H1 (cell line): Measurements from ENCODE around the gene ARID1B.

Source experiments
- JUND ChIP-seq: IDR thresholded peaks from 2 replicates; pipeline ENCODE4 v1.6.1; 2011; ENCODE audit warnings: mild to moderate bottlenecking, improper control_type of control experiment, low read length
- NRF1 ChIP-seq: IDR thresholded peaks from 2 replicates; pipeline ENCODE4 v1.6.1; 2011; ENCODE audit warnings: mild to moderate bottlenecking, low read depth, low read length, improper control_type of control experiment
- PHF8 ChIP-seq: fragments of 200-600 bp; sonication (generic); conservative IDR thresholded peaks from 2 replicates; pipeline ENCODE4 v1.7.1; 2012; ENCODE audit warnings: low read depth, mild to moderate bottlenecking, inconsistent platforms, low read length, moderate library complexity
- POLR2A ChIP-seq, 2 experiments: IDR thresholded peaks; 1 replicate in 1 of 2; 2 replicates in 1 of 2; pipeline ENCODE4 v1.6.1; 2011; ENCODE audit warnings: low read depth in 2 of 2, low read length in 2 of 2, mild to moderate bottlenecking in 2 of 2; ENCODE audit errors: control extremely low read depth in 1 of 2
- POLR2AphosphoS5 ChIP-seq: IDR thresholded peaks from 2 replicates; pipeline ENCODE4 v1.6.1; 2011; ENCODE audit warnings: low read depth, low read length
- SP1 ChIP-seq: IDR thresholded peaks from 2 replicates; pipeline ENCODE4 v1.6.1; 2011; ENCODE audit warnings: low read depth, low read length
- TAF1 ChIP-seq: IDR thresholded peaks from 2 replicates; pipeline ENCODE4 v1.6.1; 2011; ENCODE audit warnings: mild to moderate bottlenecking, low read depth, low read length
- YY1 ChIP-seq: IDR thresholded peaks from 2 replicates; pipeline ENCODE4 v1.6.1; 2011; ENCODE audit warnings: low read depth, mild to moderate bottlenecking, low read length
- TF ChIP-seq, protein P1 (sequence below), 3 experiments: IDR thresholded peaks; 1 replicate in 2 of 3; 2 replicates in 1 of 3; pipeline versions ENCODE4 v1.5.1 to v1.6.1; 2011; ENCODE audit warnings: low read length in 3 of 3, mild to moderate bottlenecking in 3 of 3, inconsistent platforms in 2 of 3, low read depth in 1 of 3, moderate library complexity in 1 of 3; ENCODE audit not compliant: insufficient read depth in 1 of 3; ENCODE audit errors: control extremely low read depth in 1 of 3
- TF ChIP-seq, protein P2 (sequence below): IDR thresholded peaks from 2 replicates; pipeline ENCODE4 v1.6.1; 2011; ENCODE audit warnings: low read length, improper control_type of control experiment

DNA sequence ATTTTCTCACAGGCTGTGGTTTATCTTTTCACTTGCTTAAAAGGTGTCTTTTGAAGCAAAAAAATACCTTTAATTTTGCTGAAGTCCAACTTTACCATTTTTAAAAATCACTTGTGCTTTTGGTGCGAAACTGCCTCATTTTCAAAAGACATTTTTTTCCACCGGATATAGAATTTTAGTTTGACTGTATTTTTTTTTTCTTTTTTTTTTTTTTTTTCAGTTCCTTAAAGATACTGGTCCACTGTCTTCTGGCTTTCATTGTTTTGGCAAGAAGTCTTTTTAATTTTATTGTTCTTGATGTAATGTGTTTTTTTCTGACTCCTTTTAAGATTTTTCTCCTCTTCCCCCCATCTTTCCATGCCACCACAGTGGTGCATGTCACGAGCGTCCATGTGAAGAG is 198.2 kb downstream of the ARID1B start:
- no peak for TF ChIP-seq SP1
- TF ChIP-seq POLR2A (IDR thresholded peaks at IDR 0.05; ENCODE audit: control extremely low read depth in 1 of 2, low read depth in 2 of 2, low read length in 2 of 2) = no peak
- no peak for TF ChIP-seq POLR2AphosphoS5
- no peak for TF ChIP-seq PHF8
- TF ChIP-seq, protein P1, sequence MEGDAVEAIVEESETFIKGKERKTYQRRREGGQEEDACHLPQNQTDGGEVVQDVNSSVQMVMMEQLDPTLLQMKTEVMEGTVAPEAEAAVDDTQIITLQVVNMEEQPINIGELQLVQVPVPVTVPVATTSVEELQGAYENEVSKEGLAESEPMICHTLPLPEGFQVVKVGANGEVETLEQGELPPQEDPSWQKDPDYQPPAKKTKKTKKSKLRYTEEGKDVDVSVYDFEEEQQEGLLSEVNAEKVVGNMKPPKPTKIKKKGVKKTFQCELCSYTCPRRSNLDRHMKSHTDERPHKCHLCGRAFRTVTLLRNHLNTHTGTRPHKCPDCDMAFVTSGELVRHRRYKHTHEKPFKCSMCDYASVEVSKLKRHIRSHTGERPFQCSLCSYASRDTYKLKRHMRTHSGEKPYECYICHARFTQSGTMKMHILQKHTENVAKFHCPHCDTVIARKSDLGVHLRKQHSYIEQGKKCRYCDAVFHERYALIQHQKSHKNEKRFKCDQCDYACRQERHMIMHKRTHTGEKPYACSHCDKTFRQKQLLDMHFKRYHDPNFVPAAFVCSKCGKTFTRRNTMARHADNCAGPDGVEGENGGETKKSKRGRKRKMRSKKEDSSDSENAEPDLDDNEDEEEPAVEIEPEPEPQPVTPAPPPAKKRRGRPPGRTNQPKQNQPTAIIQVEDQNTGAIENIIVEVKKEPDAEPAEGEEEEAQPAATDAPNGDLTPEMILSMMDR (IDR thresholded peaks at IDR 0.05; ENCODE audit: control extremely low read depth in 1 of 3, insufficient read depth in 1 of 3, low read depth in 1 of 3, low read length in 3 of 3) = no peak
- TF ChIP-seq, protein P2, sequence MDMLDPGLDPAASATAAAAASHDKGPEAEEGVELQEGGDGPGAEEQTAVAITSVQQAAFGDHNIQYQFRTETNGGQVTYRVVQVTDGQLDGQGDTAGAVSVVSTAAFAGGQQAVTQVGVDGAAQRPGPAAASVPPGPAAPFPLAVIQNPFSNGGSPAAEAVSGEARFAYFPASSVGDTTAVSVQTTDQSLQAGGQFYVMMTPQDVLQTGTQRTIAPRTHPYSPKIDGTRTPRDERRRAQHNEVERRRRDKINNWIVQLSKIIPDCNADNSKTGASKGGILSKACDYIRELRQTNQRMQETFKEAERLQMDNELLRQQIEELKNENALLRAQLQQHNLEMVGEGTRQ = no peak
- TF ChIP-seq TAF1 = no peak
- TF ChIP-seq JUND = no peak
- no peak for TF ChIP-seq YY1
- no peak for TF ChIP-seq NRF1
